SK-N-SH (cell line): ENCODE measurements around the gene IL10RA.

ENCODE experiments used
- CHD2 ChIP-seq: fragments of 150-350 bp; IDR thresholded peaks from 2 replicates; pipeline ENCODE4 v1.6.1; 2018; ENCODE audit warnings: low read length; ENCODE audit not compliant: partially characterized antibody
- CTCF ChIP-seq: fragments of 200-600 bp; sonication (generic); IDR thresholded peaks from 2 replicates; pipeline ENCODE4 v1.6.1; 2017; ENCODE audit warnings: antibody characterized with exemption, mild to moderate bottlenecking, moderate library complexity
- EP300 ChIP-seq, 2 experiments: IDR thresholded peaks; 2 replicates each; pipeline versions ENCODE4 v1.4.0 to v1.6.1; 2012; ENCODE audit warnings: borderline replicate concordance in 1 of 2, low read depth in 1 of 2, low read length in 1 of 2
- FOXM1 ChIP-seq: IDR thresholded peaks from 2 replicates; pipeline ENCODE4 v1.4.0; 2012; ENCODE audit warnings: low read depth, mild to moderate bottlenecking
- GABPA ChIP-seq: IDR thresholded peaks from 2 replicates; pipeline ENCODE4 v1.4.0; 2012; ENCODE audit warnings: low read depth, mild to moderate bottlenecking
- GATA2 ChIP-seq: sonication (generic); formaldehyde crosslinking; IDR thresholded peaks from 2 replicates; pipeline ENCODE4 v1.5.0; 2020; ENCODE audit warnings: mild to moderate bottlenecking, missing genetic modification reagents
- MEF2A ChIP-seq: IDR thresholded peaks from 2 replicates; pipeline ENCODE4 v1.4.0; 2012; ENCODE audit warnings: low read depth, borderline replicate concordance
- NFIC ChIP-seq: IDR thresholded peaks from 2 replicates; pipeline ENCODE4 v1.4.0; 2012; ENCODE audit warnings: borderline replicate concordance
- NRF1 ChIP-seq: IDR thresholded peaks from 2 replicates; pipeline ENCODE4 v1.6.1; 2012; ENCODE audit warnings: low read depth, mild to moderate bottlenecking, low read length
- REST ChIP-seq: IDR thresholded peaks from 2 replicates; pipeline ENCODE4 v1.6.1; 2012; ENCODE audit warnings: mild to moderate bottlenecking, low read depth, low read length, moderate library complexity
- YY1 ChIP-seq: IDR thresholded peaks from 2 replicates; pipeline ENCODE4 v1.4.0; 2012; ENCODE audit warnings: low read depth, mild to moderate bottlenecking
- TF ChIP-seq, protein P1 (sequence below): IDR thresholded peaks from 2 replicates; pipeline ENCODE4 v1.4.0; 2012; ENCODE audit warnings: low read depth
- TF ChIP-seq, protein P2 (sequence below): IDR thresholded peaks from 2 replicates; pipeline ENCODE4 v1.4.0; 2012; ENCODE audit warnings: low read depth, borderline replicate concordance

DNA sequence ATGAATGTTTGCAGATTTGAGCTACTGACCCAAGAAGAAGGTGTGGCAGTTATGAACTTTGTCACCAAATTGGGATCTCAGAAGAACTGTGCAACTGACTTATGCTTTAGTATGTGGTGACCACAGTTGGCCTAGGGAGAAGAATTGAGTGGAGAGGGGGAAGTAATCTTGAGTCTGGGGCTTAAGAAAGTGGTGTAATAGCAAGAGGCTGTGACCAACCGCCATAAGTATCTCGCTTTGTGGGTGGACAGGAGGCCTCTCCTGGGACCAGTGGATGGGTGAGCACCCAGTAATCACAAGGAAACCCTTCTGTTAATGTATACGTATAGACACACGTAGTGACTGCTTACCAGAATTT is 12.7 kb upstream of the IL10RA start:
- TF ChIP-seq CTCF (no peak), YY1 (no peak), GABPA (no peak), EP300 (IDR thresholded peaks at IDR 0.05; ENCODE audit: borderline replicate concordance in 1 of 2, low read depth in 1 of 2, low read length in 1 of 2) (no peak), GATA2 (CRISPR knock-in tag) (no peak), NRF1 (no peak), MEF2A (no peak), REST (no peak), FOXM1 (no peak), NFIC (no peak), CHD2 (no peak)
- TF ChIP-seq, protein P1, sequence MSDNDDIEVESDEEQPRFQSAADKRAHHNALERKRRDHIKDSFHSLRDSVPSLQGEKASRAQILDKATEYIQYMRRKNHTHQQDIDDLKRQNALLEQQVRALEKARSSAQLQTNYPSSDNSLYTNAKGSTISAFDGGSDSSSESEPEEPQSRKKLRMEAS: no peak
- TF ChIP-seq, protein P2, sequence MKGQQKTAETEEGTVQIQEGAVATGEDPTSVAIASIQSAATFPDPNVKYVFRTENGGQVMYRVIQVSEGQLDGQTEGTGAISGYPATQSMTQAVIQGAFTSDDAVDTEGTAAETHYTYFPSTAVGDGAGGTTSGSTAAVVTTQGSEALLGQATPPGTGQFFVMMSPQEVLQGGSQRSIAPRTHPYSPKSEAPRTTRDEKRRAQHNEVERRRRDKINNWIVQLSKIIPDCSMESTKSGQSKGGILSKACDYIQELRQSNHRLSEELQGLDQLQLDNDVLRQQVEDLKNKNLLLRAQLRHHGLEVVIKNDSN: no peak
